Transverse colon (tissue), 4 donors: Measurements from ENCODE around the gene PALLD. TPM values are rescaled to one million over a fixed set of nuclear protein-coding genes. Genes with fewer than 3 reads are reported as not detected.

Experiments used
- DNase-seq: peaks from one replicate; pipeline ENCODE4 v3.0.0-alpha.2; 2019
- H3K27ac ChIP-seq, 4 donors: fragments of 200-600 bp; sonication (generic); 2 replicates each; pipeline ENCODE4 v1.5.1; 2016 to 2018; ENCODE audit warnings: inconsistent platforms in 4 of 4
- H3K27me3 ChIP-seq: fragments of 200-600 bp; sonication (generic); 2 replicates; pipeline ENCODE4 v1.5.1; 2017; ENCODE audit warnings: inconsistent platforms
- H3K36me3 ChIP-seq, 4 donors: fragments of 200-600 bp; sonication (generic); 2 replicates each; pipeline ENCODE4 v1.5.1; 2017 to 2019; ENCODE audit warnings: inconsistent platforms in 4 of 4
- H3K4me1 ChIP-seq, 4 donors: fragments of 200-600 bp; sonication (generic); 2 replicates each; pipeline ENCODE4 v1.5.1; 2017 to 2020; ENCODE audit warnings: inconsistent platforms in 4 of 4
- H3K4me3 ChIP-seq, 4 donors: fragments of 200-600 bp; sonication (generic); 1 replicate in 1 of 4; 2 replicates in 3 of 4; pipeline versions ENCODE4 v1.5.1 to v1.6.1; 2017 to 2019; ENCODE audit warnings: inconsistent platforms in 4 of 4
- H3K9me3 ChIP-seq, 2 donors: fragments of 200-600 bp; sonication (generic); 2 replicates each; pipeline ENCODE4 v1.5.1; 2017 to 2019; ENCODE audit warnings: inconsistent platforms in 2 of 2
- CTCF ChIP-seq, 5 experiments: fragments of 200-600 bp in 3 of 5; fragments of 450-650 bp in 2 of 5; sonication (generic) in 3 of 5; IDR thresholded peaks; 1 replicate in 2 of 5; 2 replicates in 3 of 5; pipeline ENCODE4 v1.5.1; 2016 to 2017; ENCODE audit warnings: antibody characterized with exemption in 5 of 5, inconsistent platforms in 3 of 5, mild to moderate bottlenecking in 2 of 5, moderate library complexity in 1 of 5
- EP300 ChIP-seq: sonication (generic); formaldehyde crosslinking; IDR thresholded peaks from one replicate; pipeline ENCODE4 v1.6.1; 2017; ENCODE audit warnings: antibody characterized with exemption, low read depth
- POLR2A ChIP-seq: fragments of 450-650 bp; IDR thresholded peaks from one replicate; pipeline ENCODE4 v1.6.1; 2016; ENCODE audit warnings: antibody characterized with exemption, mild to moderate bottlenecking, moderate library complexity
- POLR2AphosphoS5 ChIP-seq, 3 donors: sonication (generic); formaldehyde crosslinking; IDR thresholded peaks; one replicate each; pipeline ENCODE4 v1.6.1; 2016; ENCODE audit warnings: antibody characterized with exemption in 3 of 3
- WGBS, 2 donors: methylation state at CpG; one replicate each; pipeline ENCODE4 v1.1.5; 2018; ENCODE audit warnings: low coverage in 1 of 2; 5-methylcytosine and 5-hydroxymethylcytosine counted together
- in situ Hi-C, 4 donors: fragments of 200-750 bp; cut with MboI; loops; one replicate each; pipeline versions ENCODE4 v1.15.0 to v1.15.1; 2017; ENCODE audit warnings: low sequenced_read_pairs in 3 of 4, low pct_ligation_motif_present in 1 of 4, low pct_unique_long_range_greater_than_20kb in 1 of 4
- intact Hi-C: fragments of 100-400 bp; cut with DNase I; formaldehyde crosslinking; loops from one replicate; pipeline ENCODE4 v1.15.1; 2023; ENCODE audit warnings: low total_unique reads
- total RNA-seq, 4 donors: library from RNA; depleted of rRNA; stranded (reverse); fragments of >200 nt; gene quantifications; one replicate each; pipeline ENCODE4 v1.1.0, GENCODE V29; 2016

Gene PALLD
- total RNA-seq, 4 donors from 2014 or later, result 230 to 309 (median 278) TPM

GRCh38 chr4:168705121-168705520 lies 208.3 kb downstream of the PALLD start:
- no peaks in the 10 kb centered on the region for H3K27me3 ChIP-seq
- TF ChIP-seq EP300 (no peak), CTCF (IDR thresholded peaks at IDR 0.05) (no peak), POLR2AphosphoS5 (IDR thresholded peaks at IDR 0.05) (no peak), POLR2A (no peak)
- no peak overlapping the region for H3K4me3 ChIP-seq

GRCh38 chr4:168707205-168707604 lies 210.4 kb downstream of the PALLD start:
- TF ChIP-seq EP300 (no peak), POLR2AphosphoS5 (IDR thresholded peaks at IDR 0.05) (no peak), POLR2A (no peak), CTCF (IDR thresholded peaks at IDR 0.05) (no peak)
- Histone ChIP-seq H3K27me3 (no peaks in the 10 kb centered on the region), H3K36me3 (no peaks in the 10 kb centered on the region), H3K27ac (no peak overlapping the region), H3K4me3 (no peak overlapping the region), H3K4me1 (peaks cover 0 to 18% (median 8%) of the 10 kb centered on the region in 4 donors), H3K9me3 (no peaks in the 10 kb centered on the region)
- intact Hi-C loops, result no loop called here
- no peak for DNase-seq
- 80 to 86% methylated on average over 1 to 4 of the region's 4 CpGs for WGBS, 2 donors
- in situ Hi-C loops, result loop anchor here in 1 of 4 donors (25.0 kb wide), 1 partner anchor 205 kb away; no protein-coding TSS in a partner anchor

More at GRCh38 chr4:168705121-168705520, 208.3 kb downstream of the PALLD start:
- no peak for DNase-seq
- WGBS, 2 donors, result 77 to 80% methylated on average over 2 of the region's 2 CpGs
- no peak overlapping the region for H3K27ac ChIP-seq
- no peaks in the 10 kb centered on the region for H3K4me1 ChIP-seq
- no peaks in the 10 kb centered on the region for H3K36me3 ChIP-seq
- intact Hi-C loops (no loop called here), in situ Hi-C loops (loop anchor here in 1 of 4 donors (25.0 kb wide), 1 partner anchor 207 kb away; no protein-coding TSS in a partner anchor)
- H3K9me3 ChIP-seq, result no peaks in the 10 kb centered on the region

GRCh38 chr4:168708108-168708507 lies 211.3 kb downstream of the PALLD start:
- TF ChIP-seq CTCF (IDR thresholded peaks at IDR 0.05), result no peak
- TF ChIP-seq EP300, result no peak
- TF ChIP-seq POLR2A, result no peak
- no peak for TF ChIP-seq POLR2AphosphoS5 (IDR thresholded peaks at IDR 0.05)
- intact Hi-C loops, result no loop called here
- in situ Hi-C loops, result loop anchor here in 1 of 4 donors (25.0 kb wide), 1 partner anchor 204 kb away; no protein-coding TSS in a partner anchor
- Histone ChIP-seq H3K4me1 (peaks cover 0 to 18% (median 8%) of the 10 kb centered on the region in 4 donors), H3K27me3 (no peaks in the 10 kb centered on the region), H3K9me3 (no peaks in the 10 kb centered on the region), H3K36me3 (no peaks in the 10 kb centered on the region), H3K27ac (no peak overlapping the region), H3K4me3 (no peak overlapping the region)
- no peak for DNase-seq
- 84 to 86% methylated on average over 4 of the region's 4 CpGs for WGBS, 2 donors

- TF ChIP-seq POLR2A, result no peak
- TF ChIP-seq CTCF (IDR thresholded peaks at IDR 0.05), result peak; percentile 41 to 58 (median 53)
- no peaks in the 10 kb centered on the region for H3K9me3 ChIP-seq
- intact Hi-C loops, result loop anchor here (5.0 to 10.0 kb wide), 2 partner anchors 124 to 212 kb away; no protein-coding TSS in a partner anchor
- peak overlapping the region; percentile 65 to 81 (median 74) for H3K27ac ChIP-seq
- peak; percentile 35 for DNase-seq
- in situ Hi-C loops, result loop anchor here in 3 of 4 donors (5.0 to 25.0 kb wide), 3 partner anchors 202 to 207 kb away; no protein-coding TSS in a partner anchor
- no peaks in the 10 kb centered on the region for H3K27me3 ChIP-seq
- H3K4me1 ChIP-seq, result peaks cover 0 to 18% (median 8%) of the 10 kb centered on the region in 4 donors
- WGBS, 2 donors, result 37 to 74% methylated on average over 3 of the region's 3 CpGs
- no peaks in the 10 kb centered on the region for H3K36me3 ChIP-seq
- no peak overlapping the region for H3K4me3 ChIP-seq
Measured at GRCh38 chr4:168710353-168710946, 213.6 kb downstream of the PALLD start.
